GM18499 (cell line): ENCODE measurements around the gene CCDC68.
A peak's percentile ranks its signal among the peaks of the same experiment; 100 is the strongest.
"Not testable (repeated sequence)": the region's sequence is repeated elsewhere in the genome, so short reads cannot be mapped to it uniquely, and the experiment has no call there.

Experiments
- ATAC-seq: cut with Tn5 transposase; IDR thresholded peaks from one replicate; pipeline ENCODE4 v1.9.1; 2021; ENCODE audit warnings: moderate number of reproducible peaks; ENCODE audit not compliant: insufficient read depth, unreplicated experiment

The CCDC68 gene

GRCh38 chr18:54958704-54959625 is at the start of gene CCDC68:
TSS of gene CCDC68 (minus strand) at chr18:54959461. CDS start at chr18:54942791, 16,670 bp downstream.
- no peak for ATAC-seq

GRCh38 chr18:55007602-55008001 is 48.3 kb upstream of the CCDC68 start:
- ATAC-seq: no peak

GRCh38 chr18:55003695-55004094 is 44.4 kb upstream of the CCDC68 start:
- no peak for ATAC-seq

- no peak for ATAC-seq
Observed at GRCh38 chr18:55002261-55002660, 43.0 kb upstream of the CCDC68 start.

GRCh38 chr18:55001394-55002024 is 42.2 kb upstream of the CCDC68 start:
- no peak for ATAC-seq

GRCh38 chr18:55000529-55000928 is 41.3 kb upstream of the CCDC68 start:
- no peak for ATAC-seq

- ATAC-seq: no peak
Observed at GRCh38 chr18:54999016-54999415, 39.8 kb upstream of the CCDC68 start.

- ATAC-seq: no peak
Observed at GRCh38 chr18:54995421-54996143, 36.3 kb upstream of the CCDC68 start.

- ATAC-seq: no peak
Observed at GRCh38 chr18:54991981-54992380, 32.7 kb upstream of the CCDC68 start.

GRCh38 chr18:54984908-54985307 is 25.6 kb upstream of the CCDC68 start:
- no peak for ATAC-seq

- ATAC-seq: no peak
Observed at GRCh38 chr18:54983791-54984190, 24.5 kb upstream of the CCDC68 start.

GRCh38 chr18:54983041-54983686 is 23.9 kb upstream of the CCDC68 start:
- peak; percentile 77 for ATAC-seq

- ATAC-seq: no peak
Observed at GRCh38 chr18:54981076-54981475, 21.8 kb upstream of the CCDC68 start.

GRCh38 chr18:54975598-54975997 is 16.3 kb upstream of the CCDC68 start:
- no peak for ATAC-seq

GRCh38 chr18:54973046-54973445 is 13.8 kb upstream of the CCDC68 start:
- ATAC-seq: no peak

GRCh38 chr18:54968807-54969206 is 9.5 kb upstream of the CCDC68 start:
- no peak for ATAC-seq

GRCh38 chr18:54968237-54968636 is 9.0 kb upstream of the CCDC68 start:
- ATAC-seq: not testable (repeated sequence)

GRCh38 chr18:54967786-54968185 is 8.5 kb upstream of the CCDC68 start:
- ATAC-seq: no peak

- ATAC-seq: no peak
Observed at GRCh38 chr18:54964741-54965140, 5.5 kb upstream of the CCDC68 start.

GRCh38 chr18:54962919-54963645 is 3.8 kb upstream of the CCDC68 start:
- ATAC-seq: no peak
